Activated CD8-positive, alpha-beta T cell treated with anti-CD3 and anti-CD28 coated beads for 36 hours (primary cell): ENCODE data around the gene MEP1A. TPM values are rescaled to one million over a fixed set of nuclear protein-coding genes. Genes with fewer than 3 reads are reported as not detected.

ENCODE experiments used
- ATAC-seq: fragments of 200-7000 bp; cut with Tn5 transposase; one replicate; pipeline ENCODE4 v1.10.0; 2021; ENCODE audit warnings: mild to moderate bottlenecking, moderate library complexity
- CTCF ChIA-PET: fragments of 350-600 bp; sonication (Branson Sonifier 250); formaldehyde crosslinking; loops from one replicate; lab custom pipeline; 2021; ENCODE audit warnings: antibody characterized with exemption; lab: Charles Lee
- POLR2A ChIA-PET: fragments of 350-600 bp; sonication (Branson Sonifier 250); formaldehyde crosslinking; loops from one replicate; lab custom pipeline; 2021; ENCODE audit warnings: antibody characterized with exemption; lab: Charles Lee
- DNase-seq: peaks from one replicate; pipeline ENCODE4 v3.0.0-alpha.2; 2020
- H3K27ac Mint-ChIP-seq: one replicate; pipeline ENCODE4 v1.8.0; 2021; ENCODE audit warnings: mild to moderate bottlenecking, mixed read lengths
- H3K27me3 Mint-ChIP-seq: one replicate; pipeline ENCODE4 v1.8.0; 2021; ENCODE audit warnings: mixed read lengths
- H3K36me3 Mint-ChIP-seq: one replicate; pipeline ENCODE4 v1.8.0; 2021; ENCODE audit warnings: low read depth, mixed read lengths
- H3K4me1 Mint-ChIP-seq: one replicate; pipeline ENCODE4 v1.8.0; 2021; ENCODE audit warnings: low read depth, mixed read lengths
- H3K4me3 Mint-ChIP-seq: one replicate; pipeline ENCODE4 v1.8.0; 2021; ENCODE audit warnings: mild to moderate bottlenecking, moderate library complexity, mixed read lengths
- H3K9me3 Mint-ChIP-seq: one replicate; pipeline ENCODE4 v1.8.0; 2021; ENCODE audit warnings: mixed read lengths
- intact Hi-C: fragments of 100-400 bp; cut with micrococcal nuclease; formaldehyde crosslinking; loops from one replicate; pipeline ENCODE4 v1.10.0; 2022
- total RNA-seq, 2 experiments: library from RNA; stranded (reverse); gene quantifications; one replicate each; pipeline ENCODE4 v1.2.3, GENCODE V29; 2021
- TF ChIP-seq, protein P1 (sequence below): fragments of 200-600 bp; IDR thresholded peaks from one replicate; pipeline ENCODE4 v1.8.0; 2022; ENCODE audit warnings: antibody characterized with exemption, mild to moderate bottlenecking

MEP1A gene
- total RNA-seq, 2 experiments from 2014 or later: not detected

DNA sequence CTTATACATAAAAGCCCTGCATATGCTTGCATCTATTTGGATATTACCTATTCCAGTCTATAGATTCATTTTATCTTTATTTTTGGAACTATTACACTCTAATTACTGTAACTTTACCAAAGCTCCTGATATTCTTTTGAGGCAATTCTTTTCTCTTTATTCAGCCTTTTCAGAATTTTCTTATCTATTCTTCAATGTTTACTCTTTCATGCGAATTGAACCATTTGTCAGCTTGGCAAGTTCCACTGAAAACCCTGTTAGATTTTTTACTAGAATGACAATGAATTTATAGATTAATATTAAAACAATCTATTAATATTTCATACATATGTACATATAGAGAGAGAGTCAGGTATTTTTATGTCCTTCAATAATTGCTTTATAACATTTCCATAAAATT, 554 bp upstream of the MEP1A start:
- DNase-seq (no peak), ATAC-seq (no peak)
- Mint-ChIP-seq H3K27me3 (peaks cover 4% of the 10 kb centered on the region), H3K9me3 (no peaks in the 10 kb centered on the region), H3K4me3 (no peak overlapping the region), H3K36me3 (no peaks in the 10 kb centered on the region), H3K4me1 (no peaks in the 10 kb centered on the region), H3K27ac (no peak overlapping the region)
- ChIA-PET POLR2A (no interaction called here), CTCF (no interaction called here)
- TF ChIP-seq, protein P1, sequence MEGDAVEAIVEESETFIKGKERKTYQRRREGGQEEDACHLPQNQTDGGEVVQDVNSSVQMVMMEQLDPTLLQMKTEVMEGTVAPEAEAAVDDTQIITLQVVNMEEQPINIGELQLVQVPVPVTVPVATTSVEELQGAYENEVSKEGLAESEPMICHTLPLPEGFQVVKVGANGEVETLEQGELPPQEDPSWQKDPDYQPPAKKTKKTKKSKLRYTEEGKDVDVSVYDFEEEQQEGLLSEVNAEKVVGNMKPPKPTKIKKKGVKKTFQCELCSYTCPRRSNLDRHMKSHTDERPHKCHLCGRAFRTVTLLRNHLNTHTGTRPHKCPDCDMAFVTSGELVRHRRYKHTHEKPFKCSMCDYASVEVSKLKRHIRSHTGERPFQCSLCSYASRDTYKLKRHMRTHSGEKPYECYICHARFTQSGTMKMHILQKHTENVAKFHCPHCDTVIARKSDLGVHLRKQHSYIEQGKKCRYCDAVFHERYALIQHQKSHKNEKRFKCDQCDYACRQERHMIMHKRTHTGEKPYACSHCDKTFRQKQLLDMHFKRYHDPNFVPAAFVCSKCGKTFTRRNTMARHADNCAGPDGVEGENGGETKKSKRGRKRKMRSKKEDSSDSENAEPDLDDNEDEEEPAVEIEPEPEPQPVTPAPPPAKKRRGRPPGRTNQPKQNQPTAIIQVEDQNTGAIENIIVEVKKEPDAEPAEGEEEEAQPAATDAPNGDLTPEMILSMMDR: no peak
- intact Hi-C loops: no loop called here

DNA sequence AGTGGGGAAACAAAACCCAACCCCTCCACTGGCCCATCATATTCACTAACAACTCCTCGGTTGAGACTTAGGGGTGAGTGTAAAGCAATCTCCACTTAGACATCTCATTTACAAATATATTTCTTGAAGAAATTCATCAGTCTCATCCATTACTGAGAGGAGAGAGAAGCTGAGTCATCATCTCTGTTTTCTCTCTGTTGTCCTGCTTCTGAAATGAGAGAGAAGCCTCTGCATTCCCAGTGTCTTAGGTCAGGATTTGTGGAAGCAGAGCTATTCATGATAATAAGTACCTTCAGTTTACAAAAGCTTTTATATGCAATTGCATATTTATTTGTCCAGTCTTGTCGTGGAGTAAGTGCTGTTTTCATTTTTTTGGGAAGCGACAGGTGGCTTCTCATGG, 879 bp downstream of the MEP1A start:
- TF ChIP-seq, protein P1: no peak
- ATAC-seq: no peak
- Mint-ChIP-seq H3K27me3 (peaks cover 6% of the 10 kb centered on the region), H3K9me3 (no peaks in the 10 kb centered on the region), H3K36me3 (no peaks in the 10 kb centered on the region), H3K4me3 (no peak overlapping the region), H3K27ac (no peak overlapping the region), H3K4me1 (no peaks in the 10 kb centered on the region)
- POLR2A ChIA-PET: no interaction called here
- no peak for DNase-seq
- CTCF ChIA-PET: interaction anchor here (1.0 kb wide), 1 partner anchor 253 kb away, joined by 4 read pairs; no protein-coding TSS in a partner anchor
- intact Hi-C loops: no loop called here

DNA sequence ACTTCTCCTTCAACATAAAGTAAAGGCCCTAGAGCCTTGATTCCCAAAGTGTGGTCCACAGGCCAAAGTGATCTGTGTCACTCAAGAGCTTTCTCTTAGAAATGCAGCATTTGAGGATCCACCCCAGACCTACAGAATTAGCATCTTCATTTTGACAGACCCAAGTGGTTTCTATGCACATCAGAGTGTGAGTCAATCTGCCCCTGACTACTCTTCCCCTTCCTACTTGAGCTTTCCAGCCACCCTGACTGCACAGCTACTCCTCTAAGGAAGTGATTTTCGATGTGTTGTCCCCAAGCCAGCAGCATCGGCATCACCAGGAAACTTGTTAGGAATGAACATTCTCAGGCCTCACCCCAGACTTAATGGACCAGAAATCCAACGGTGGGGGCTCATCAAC, 2.6 kb downstream of the MEP1A start:
- CTCF ChIA-PET: no interaction called here

DNA sequence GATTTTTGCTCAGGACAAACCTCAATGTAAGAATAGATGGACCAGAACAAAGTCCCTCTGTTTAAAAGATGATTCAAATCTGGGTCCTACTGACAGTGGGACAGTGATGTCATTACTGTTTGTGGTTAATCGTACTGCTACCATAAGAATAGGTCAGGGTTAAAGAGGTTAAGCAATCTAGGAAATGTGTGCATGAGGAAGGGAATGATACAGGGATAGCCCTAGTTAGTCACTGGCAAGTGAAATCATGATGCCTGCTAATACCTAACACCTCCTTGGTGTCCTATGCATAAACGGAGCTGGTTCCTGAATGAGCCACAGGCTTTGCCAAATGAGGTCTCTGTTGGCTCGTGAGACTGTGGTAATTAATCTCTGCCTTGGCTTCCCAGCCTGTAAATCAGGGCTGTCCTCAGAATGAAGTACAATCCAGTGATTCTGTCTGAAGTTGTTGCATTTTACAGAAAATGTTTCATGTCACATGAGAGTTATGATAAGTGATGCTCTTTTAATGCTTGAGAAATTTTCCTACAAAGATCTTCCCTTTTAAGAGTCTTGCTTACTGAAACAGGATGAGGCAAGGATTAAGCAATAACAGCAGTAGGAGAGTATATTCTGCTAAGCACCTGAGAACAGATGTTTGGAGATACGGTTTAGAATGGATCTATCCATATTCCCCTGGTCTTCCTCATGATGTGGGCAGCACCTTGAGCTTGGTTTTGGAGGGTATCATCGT, 3.8 kb downstream of the MEP1A start:
- DNase-seq (no peak), ATAC-seq (no peak)
- ChIA-PET CTCF (no interaction called here), POLR2A (no interaction called here)
- Mint-ChIP-seq H3K4me1 (no peaks in the 10 kb centered on the region), H3K27me3 (peaks cover 8% of the 10 kb centered on the region), H3K9me3 (no peaks in the 10 kb centered on the region), H3K27ac (no peak overlapping the region), H3K4me3 (no peak overlapping the region), H3K36me3 (no peaks in the 10 kb centered on the region)
- intact Hi-C loops: no loop called here
- TF ChIP-seq, protein P1: no peak

More for the DNA sequence above, 2.6 kb downstream of the MEP1A start:
- ATAC-seq (no peak), DNase-seq (no peak)
- intact Hi-C loops: no loop called here
- no peak overlapping the region for H3K4me3 Mint-ChIP-seq
- POLR2A ChIA-PET: no interaction called here
- no peaks in the 10 kb centered on the region for H3K4me1 Mint-ChIP-seq
- H3K9me3 Mint-ChIP-seq: no peaks in the 10 kb centered on the region
- H3K27ac Mint-ChIP-seq: no peak overlapping the region
- TF ChIP-seq, protein P1: no peak
- H3K27me3 Mint-ChIP-seq: peaks cover 6% of the 10 kb centered on the region
- no peaks in the 10 kb centered on the region for H3K36me3 Mint-ChIP-seq

DNA sequence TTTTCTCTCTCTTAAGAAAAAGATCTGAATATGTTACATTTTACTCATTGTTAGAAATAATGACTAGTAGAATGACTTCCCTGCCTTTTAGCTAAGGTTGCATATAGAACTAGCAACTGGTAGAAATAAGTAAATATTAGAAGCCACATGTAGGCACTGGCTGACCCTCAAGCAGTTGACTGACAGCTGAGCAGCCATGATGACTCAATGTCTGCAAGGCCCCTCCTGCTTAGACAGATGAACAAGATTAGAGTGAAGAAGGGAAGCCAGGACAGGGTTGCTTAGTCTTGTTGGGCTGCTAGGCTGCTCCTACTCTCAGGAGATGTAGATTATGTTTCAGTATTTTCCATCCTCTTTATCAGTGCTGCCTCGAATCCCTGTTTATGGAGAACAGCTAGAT, 6.5 kb downstream of the MEP1A start:
- Mint-ChIP-seq H3K4me3 (no peak overlapping the region), H3K27ac (no peak overlapping the region), H3K36me3 (no peaks in the 10 kb centered on the region), H3K27me3 (peaks cover 9% of the 10 kb centered on the region), H3K4me1 (no peaks in the 10 kb centered on the region), H3K9me3 (no peaks in the 10 kb centered on the region)
- no peak for DNase-seq
- intact Hi-C loops: no loop called here
- TF ChIP-seq, protein P1: no peak
- CTCF ChIA-PET: no interaction called here
- POLR2A ChIA-PET: no interaction called here
- ATAC-seq: no peak
